GM04504 (cell line): ENCODE measurements around the gene GDPGP1.
"Not testable (repeated sequence)": the region's sequence is repeated elsewhere in the genome, so short reads cannot be mapped to it uniquely, and the experiment has no call there.

Source experiments
- DNase-seq: peaks from one replicate; pipeline ENCODE4 v3.0.0-alpha.2; 2012; ENCODE audit warnings: low read depth

The GDPGP1 gene

DNA sequence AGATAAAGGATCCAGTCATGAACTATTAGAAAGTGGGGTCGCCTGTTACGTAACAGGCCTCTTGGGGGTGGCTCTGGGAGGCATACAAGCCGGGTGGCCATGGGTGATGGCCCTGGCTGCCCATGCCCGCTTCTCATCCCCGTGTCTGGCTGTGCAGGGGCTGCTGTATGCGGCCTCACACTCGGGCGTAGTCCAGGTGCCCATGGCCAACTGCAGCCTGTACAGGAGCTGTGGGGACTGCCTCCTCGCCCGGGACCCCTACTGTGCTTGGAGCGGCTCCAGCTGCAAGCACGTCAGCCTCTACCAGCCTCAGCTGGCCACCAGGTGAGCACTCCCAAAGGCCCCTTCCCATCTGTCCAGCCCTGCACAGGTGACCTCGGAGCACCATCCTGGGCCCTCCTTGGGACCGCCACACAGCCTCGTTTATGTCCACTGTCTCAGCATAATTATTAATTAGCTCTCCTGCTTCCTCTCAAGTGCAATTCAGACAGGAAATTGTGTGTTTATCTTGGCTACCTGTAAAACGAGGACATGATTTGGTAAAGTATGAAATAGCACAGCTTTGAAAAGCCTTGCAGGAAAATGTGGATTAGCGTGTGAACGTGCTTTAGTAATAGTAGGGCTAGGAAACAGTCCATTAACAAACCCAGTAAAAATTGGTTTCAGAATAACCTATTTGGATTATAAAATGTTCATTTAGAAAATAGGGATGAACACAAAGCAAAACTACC, 8.3 kb upstream of the GDPGP1 start:
- no peak for DNase-seq

DNA sequence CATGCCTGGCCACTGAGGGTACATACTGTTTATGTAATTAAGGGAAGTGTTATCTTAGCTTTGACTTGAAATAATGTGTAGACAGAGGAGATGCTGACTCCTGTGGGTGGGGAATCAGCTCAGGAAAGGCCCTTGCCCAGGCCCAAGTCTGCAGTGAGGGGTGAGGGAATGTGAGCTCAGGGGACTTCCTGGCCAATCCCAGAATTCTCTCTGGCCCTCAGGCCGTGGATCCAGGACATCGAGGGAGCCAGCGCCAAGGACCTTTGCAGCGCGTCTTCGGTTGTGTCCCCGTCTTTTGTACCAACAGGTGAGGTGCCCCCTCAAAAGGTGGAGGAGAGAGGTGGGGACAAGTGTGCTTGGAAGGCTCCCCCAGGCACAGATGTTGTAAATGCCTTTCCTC, 6.7 kb upstream of the GDPGP1 start:
- no peak for DNase-seq

DNA sequence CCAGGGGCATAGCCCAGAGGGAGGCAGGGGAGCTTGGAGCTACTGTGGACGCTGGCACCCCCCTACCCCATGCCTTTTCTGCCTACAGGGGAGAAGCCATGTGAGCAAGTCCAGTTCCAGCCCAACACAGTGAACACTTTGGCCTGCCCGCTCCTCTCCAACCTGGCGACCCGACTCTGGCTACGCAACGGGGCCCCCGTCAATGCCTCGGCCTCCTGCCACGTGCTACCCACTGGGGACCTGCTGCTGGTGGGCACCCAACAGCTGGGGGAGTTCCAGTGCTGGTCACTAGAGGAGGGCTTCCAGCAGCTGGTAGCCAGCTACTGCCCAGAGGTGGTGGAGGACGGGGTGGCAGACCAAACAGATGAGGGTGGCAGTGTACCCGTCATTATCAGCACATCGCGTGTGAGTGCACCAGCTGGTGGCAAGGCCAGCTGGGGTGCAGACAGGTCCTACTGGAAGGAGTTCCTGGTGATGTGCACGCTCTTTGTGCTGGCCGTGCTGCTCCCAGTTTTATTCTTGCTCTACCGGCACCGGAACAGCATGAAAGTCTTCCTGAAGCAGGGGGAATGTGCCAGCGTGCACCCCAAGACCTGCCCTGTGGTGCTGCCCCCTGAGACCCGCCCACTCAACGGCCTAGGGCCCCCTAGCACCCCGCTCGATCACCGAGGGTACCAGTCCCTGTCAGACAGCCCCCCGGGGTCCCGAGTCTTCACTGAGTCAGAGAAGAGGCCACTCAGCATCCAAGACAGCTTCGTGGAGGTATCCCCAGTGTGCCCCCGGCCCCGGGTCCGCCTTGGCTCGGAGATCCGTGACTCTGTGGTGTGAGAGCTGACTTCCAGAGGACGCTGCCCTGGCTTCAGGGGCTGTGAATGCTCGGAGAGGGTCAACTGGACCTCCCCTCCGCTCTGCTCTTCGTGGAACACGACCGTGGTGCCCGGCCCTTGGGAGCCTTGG, 5.9 kb upstream of the GDPGP1 start:
- no peak for DNase-seq

DNA sequence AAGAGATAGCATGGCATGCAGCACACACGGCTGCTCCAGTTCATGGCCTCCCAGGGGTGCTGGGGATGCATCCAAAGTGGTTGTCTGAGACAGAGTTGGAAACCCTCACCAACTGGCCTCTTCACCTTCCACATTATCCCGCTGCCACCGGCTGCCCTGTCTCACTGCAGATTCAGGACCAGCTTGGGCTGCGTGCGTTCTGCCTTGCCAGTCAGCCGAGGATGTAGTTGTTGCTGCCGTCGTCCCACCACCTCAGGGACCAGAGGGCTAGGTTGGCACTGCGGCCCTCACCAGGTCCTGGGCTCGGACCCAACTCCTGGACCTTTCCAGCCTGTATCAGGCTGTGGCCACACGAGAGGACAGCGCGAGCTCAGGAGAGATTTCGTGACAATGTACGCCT, 5.0 kb upstream of the GDPGP1 start:
- DNase-seq = no peak

DNA sequence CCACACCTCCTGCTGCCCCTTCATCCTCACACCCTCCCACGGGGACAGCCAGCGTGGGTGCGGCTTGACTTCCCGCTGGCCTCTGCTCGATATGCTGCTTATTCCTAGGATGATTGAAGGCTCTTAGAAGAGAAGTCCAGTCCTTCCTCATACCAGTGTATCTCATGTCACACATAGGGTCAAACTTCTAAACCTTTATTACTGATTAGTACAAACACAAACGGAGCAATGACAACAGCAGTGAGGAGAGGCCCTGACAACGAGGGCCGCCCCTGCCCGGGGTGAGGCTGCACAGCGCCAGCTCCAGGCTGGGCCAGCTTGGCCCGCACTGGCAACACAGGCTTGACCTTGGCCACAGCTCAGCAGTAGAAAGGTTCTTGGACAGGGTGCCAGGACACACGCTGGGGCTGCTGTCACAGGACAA, 3.9 kb upstream of the GDPGP1 start:
- DNase-seq = no peak

DNA sequence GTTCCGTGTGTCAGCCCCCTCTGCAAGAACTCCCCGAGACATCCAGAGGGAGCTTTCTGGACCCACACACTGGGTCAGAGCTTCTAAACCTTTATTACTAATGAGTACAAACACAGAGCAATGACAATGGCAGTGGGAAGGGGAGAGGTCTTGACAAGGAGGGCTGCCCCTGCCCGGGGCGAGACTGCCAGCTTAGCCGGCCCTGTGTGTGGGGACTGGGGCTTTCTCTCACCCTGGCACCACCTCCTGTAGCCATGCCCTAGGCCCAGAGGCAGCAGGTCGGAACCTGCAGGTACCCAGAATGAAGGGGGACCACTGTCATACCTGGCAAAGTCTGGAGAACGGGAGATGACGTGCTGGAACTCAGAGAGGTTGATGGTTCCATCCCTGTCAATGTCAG, 3.4 kb upstream of the GDPGP1 start:
- no peak for DNase-seq

DNA sequence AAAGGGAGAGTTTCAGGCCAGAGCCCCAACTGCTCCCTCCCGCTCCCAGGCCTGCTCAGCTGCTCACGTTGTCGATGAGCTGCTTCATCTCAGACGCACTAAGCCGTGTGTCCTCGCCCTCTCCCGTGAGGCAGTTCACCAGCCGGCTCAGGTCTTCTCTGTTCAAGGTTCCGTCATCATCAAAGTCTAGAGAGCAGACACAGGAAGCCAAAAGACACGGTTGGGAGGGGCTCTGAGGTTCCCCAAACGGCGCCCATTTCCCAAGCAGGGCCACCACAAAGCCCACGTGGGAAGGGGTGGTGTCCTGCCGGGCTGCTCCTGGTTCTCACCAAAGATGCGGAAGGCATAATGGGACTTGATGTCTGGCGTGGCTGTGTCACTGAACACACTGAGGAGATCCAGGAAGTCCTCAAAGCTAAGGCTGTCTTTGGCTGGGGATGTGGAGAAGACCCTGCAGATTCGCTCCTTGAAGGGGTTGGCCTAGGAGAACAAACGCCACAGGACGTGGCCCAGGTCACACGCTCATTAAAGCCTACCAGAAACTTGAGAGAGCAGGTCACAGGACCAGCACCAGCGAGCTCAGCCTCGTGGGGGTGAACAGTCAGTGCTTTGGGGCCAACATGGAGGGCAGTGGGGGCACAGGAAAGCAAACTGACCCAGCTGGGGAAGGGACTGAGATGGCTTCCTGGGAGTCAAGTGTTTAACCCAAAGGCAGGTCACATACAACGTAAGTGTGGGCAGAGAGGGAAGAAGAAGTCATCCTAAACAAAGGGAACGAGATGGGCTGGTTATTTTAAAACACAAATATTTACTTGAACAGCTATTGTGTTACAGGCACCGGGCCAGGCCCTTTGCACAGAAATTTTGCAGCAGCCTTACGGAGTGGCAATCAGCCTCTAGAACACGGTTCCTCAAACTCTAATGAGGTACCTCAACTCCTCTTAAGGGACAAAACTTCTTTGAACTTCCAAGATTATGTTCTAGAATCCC, 2.7 kb upstream of the GDPGP1 start:
- no peak for DNase-seq

DNA sequence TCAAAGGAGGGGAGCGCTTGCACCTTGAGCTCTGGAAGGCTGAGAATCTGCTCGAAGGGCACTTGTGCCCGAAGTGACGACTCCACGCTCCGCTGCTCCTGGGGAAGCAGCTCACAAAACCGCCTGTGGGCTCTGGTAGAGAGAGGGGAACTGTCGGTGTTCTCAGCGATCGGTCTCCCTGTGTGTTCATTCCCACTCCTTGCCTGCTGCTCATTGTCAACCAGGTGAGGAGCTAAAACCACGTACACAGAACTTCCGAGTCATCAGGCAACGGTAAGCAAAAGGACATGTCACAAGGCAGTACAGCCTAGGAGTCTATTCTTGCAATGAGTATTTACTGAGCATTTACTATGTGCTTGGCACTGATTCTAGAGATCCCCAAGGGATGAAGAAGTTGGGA, 1.8 kb upstream of the GDPGP1 start:
- no peak for DNase-seq

DNA sequence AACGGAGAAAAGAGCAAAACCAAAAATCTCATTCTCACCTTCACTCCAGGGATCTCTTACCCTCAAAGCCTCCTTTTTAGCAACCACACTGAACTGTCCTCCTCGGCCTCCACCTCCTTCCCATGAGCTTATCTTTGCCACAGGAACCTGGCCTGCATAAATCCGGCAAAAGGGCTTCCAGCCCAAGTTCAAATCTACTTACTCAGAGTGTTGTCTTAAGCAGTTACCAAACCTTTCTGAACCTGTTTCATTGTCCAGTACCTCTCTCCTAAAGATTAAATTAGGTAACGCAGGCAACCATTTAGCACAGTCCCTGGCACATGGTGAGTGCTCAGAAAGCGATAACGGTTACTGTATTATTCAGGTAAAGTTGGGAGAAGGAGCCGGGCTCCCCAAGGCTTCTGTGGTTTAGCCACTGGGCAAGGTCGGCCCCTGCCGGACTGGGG, 1.0 kb upstream of the GDPGP1 start:
- DNase-seq = no peak

DNA sequence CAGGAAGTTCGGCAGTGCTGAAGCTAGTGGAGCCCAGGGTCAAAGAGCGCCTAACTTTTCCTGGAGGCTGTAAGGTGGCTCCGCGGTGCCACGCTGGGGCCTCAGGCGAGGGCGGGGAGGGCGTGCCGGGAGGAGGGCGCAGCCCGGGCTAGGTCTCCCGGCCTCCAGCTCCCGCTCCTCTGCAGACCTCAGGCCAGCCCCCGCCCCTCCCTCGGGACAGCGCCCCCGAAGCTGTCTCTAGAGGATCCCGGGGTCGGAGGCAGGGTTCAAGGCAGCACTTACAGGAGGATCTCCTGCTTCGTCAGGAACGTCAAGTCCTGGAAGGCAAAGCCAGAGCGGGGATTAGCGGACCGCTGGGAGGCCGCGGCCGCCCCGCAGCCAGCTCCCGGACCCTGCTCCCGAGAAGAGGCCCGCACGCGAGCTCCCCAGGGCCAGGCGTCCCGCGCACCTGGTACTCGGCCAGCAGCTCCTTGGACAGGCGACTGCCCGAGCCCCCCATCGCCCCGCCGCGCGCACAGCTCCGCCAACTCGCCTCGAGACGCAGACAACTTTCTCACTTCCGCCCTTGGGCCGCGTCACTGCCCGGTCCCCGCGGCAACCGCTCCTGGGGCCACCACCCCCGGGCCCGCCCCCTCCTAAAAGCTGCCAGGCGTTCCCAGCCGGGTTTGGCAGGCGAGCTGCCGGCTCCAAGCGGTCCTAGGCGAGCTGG, 468 bp upstream of the GDPGP1 start, which contains the start of gene CIB1:
Gene CIB1, minus strand, starts transcription at position 555 of the 709 bp plus-strand sequence. Its CDS starts 56 bp downstream, at position 499.
- peak; percentile 95 for DNase-seq

DNA sequence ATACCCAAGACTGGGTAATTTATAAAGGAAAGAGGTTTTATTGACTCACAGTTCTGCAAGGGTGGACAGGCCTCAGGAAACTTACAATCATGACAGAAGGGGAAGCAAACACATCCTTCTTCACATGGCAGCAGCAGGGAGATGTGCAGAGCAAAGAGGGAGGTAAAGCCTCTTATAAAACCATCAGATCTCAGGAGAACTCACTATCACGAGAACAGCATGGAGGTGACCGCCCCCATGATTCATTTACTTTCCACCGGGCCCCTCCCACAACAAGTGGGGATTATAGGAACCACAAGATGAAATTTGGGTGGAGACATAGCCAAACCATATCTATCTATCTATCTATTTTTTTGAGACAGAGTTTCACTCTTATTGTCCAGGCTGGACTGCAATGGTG, 5.4 kb downstream of the GDPGP1 start:
- no peak for DNase-seq

DNA sequence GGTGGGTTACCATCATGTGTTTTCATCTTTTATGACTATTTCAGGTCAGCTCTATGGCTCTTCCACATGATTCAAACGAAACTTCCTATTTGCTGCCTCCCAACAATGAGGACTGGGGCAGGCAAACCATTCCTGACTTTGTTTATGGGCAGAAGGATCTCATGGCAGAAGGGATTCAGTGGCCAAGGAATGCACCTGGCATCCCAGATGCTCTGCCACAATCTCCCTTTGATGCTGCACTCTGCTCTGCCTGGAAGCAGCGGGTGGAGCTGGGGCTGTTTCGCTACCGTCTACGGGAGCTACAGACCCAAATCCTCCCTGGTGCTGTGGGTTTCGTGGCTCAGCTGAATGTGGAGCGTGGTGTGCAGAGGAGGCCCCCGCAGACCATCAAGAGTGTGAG, 6.8 kb downstream of the GDPGP1 start:
- no peak for DNase-seq

DNA sequence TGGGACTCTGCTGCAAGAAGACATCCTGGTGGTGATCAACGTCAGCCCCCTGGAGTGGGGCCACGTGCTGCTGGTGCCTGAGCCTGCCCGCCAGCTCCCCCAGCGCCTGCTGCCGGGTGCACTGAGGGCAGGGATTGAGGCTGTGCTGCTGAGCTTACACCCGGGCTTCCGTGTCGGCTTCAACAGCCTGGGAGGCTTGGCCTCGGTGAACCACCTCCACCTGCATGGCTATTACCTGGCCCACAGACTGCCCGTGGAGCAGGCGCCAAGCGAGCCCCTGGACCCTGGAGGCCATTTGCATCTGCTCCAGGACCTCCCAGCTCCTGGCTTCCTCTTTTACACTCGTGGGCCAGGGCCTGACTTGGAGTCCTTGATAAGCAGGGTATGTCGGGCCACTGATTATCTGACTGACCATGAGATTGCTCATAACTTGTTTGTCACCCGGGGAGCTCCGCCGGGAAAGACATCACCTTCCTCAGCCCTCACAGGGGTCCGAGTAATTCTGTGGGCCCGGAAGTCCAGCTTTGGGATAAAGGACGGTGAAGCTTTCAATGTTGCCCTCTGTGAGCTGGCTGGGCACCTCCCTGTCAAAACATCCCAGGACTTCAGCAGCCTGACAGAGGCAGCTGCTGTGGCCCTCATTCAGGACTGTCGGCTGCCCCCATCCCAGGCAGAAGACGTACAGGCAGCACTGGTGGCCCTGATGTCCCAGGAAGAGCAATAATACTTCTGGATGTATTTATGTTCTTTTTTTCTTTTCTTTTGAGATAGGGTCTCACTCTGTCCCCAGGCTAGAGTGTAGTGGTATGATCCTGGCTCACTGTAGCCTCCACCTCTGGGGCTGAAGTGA, 7.6 kb downstream of the GDPGP1 start:
- no peak for DNase-seq

DNA sequence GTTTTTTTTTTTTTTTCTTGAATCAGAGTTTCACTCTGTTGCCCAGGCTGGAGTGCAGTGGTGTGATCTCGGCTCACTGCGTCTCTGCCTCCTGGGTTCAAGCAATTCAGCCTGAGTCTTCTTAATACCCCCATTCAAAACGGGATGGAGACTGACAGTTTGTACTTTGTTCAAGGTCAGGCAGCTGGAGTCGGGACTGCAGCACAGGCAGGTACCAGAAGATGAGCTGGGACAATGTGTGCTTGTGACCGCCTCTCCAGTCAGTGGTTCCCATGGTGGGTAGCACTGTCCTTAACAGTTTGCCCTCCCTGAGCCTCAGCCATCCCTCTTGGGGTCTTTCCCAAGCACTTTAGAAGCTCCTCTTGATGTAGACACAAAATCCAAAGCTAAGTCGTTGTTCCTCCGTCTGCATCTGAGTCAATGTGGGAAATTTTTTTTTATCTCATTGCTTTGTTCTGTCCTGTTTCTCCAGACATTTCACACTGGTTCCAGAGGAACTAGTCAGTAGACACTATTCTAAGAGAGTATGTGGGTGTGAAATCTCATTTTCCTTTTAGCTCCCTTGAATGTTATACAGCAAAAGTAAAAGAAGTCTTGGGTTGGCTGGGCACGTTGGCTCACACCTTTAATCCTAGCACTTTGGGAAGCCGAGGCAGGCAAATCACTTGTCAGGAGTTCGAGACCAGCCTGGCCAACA, 10.1 kb downstream of the GDPGP1 start:
- no peak for DNase-seq

DNA sequence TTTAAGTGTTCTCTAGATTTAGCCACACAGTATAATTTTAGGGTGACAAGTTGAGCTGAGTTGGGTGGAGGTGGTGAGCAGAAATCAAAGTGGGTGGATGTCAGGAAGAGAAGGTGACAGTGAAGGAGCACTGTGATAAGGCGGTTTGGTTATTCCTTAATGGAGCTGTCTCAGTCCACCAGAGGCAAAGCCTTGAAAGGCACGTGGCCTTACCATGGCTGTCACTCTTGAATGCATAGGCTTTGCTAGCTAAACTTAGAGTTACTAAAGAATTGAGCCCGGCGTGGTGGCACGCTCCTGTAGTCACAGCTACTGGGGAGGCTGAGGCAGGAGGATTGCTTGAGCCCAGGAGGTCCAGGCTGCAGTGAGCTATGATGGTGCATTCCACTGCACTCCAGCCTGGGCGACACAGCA, 14.8 kb downstream of the GDPGP1 start:
- no peak for DNase-seq

DNA sequence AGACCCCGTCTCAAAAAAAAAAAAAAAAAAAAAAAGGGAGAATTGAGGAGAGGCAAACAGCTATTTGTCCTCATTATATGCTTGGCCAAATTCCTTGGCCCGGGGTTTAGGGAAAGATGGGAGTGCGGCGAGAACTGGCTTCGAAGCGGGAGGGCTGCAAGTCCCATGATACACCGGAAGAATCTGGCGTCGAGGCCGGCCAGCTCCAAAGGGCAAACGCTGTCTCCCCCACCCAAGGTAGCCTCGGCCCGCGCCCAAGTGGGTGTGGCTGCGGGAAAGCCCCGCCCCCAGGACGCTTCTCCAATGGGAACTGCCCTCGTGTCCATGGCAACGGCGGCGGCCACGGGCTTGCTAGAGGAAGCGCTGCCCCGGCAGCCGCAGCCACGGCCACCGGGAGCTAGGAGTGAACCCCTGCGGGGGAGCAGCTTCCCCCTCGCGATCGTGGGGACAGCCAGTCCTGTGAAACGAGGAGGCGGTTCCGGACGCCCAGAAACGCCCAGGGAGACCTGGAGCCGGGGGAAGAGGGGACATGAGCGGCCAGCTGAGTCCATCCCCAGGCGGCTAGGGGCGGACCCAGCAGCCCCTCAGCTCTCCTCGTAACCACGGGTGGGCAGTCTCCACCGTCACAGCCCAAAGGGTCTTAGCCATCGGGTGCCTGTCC, 15.3 kb downstream of the GDPGP1 start, which contains the start of gene TTLL13:
Gene TTLL13, plus strand, starts transcription at position 354 of the 661 bp plus-strand sequence. CDS start 1,075 bp downstream, outside the sequence.
- DNase-seq = peak; percentile 42

DNA sequence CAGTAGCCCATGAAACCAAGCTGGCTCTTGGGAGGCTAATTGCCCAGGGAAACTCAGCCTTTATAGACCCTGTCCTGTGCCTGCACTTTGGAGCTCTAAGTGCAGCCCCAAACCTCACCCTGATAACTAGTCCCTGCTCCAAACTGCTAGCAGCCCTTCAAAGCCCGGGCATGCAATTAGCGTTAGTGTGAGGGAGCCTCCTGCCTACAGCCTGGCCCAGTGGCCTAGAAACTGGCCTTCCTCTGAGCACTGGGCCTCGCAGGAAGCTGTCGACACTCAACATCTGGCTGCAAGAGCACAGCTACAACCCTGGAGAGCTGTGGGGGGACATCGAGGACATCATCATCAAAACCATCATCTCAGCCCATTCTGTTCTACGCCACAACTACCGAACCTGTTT, 23.8 kb downstream of the GDPGP1 start:
- DNase-seq = no peak

DNA sequence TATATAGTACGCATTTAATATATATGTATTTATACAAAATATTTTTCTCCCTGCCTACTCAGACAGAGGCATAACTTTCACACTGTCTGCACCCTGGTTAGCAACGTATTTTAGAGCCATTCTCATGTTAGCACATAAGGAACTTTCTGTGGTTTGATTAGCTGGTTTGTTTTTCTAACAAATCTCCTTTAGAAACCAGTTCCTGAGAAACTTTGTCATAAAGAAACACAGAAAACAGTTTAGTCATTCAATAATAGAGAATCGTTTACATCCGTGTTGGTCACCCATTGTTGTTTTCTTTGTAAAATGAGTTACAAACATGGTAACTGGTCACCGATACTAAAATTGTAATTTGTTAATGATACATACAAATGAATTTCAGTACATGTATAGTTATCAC, 25.5 kb downstream of the GDPGP1 start:
- no peak for DNase-seq

DNA sequence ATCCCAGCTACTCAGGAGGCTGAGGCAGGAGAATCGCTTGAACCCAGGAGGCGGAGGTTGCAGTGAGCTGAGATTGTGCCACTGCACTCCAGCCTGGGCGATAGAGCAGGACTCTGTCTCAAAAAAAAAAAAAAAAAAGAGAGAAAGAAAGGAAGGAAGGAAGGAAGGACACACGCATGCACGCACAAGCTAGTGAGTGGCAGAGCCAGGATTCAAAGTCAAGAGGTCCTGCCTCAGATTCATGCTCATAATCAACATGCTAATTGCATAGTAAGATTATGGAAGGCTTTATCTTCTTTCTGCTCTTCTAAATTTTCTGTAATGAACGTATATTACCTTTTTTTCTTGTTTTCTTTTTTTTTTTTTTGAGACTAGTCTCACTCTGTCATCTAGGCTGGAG, 26.7 kb downstream of the GDPGP1 start:
- DNase-seq = not testable (repeated sequence)
